HEK293 (cell line): Measurements from ENCODE around the gene PCDHB1.

Experiments
- HOXA7 ChIP-seq: sonication (generic); formaldehyde crosslinking; IDR thresholded peaks from 2 replicates; pipeline ENCODE4 v1.8.1; 2022; ENCODE audit warnings: missing genetic modification reagents, borderline replicate concordance
- TCF7L2 ChIP-seq: IDR thresholded peaks from 2 replicates; pipeline ENCODE4 v1.6.1; 2011; ENCODE audit warnings: low read depth, mild to moderate bottlenecking, inconsistent platforms, low read length, moderate library complexity, borderline replicate concordance
- WT1 ChIP-seq: fragments of 450-650 bp; formaldehyde crosslinking; IDR thresholded peaks from 2 replicates; pipeline ENCODE4 v1.5.1; 2016; ENCODE audit warnings: missing biosample characterization, missing genetic modification characterization
- ZBTB48 ChIP-seq: fragments of 450-650 bp; formaldehyde crosslinking; IDR thresholded peaks from 2 replicates; pipeline ENCODE4 v1.5.1; 2016; ENCODE audit warnings: missing biosample characterization, missing genetic modification characterization
- ZNF423 ChIP-seq: fragments of 450-650 bp; formaldehyde crosslinking; IDR thresholded peaks from 2 replicates; pipeline ENCODE4 v1.5.1; 2016; ENCODE audit warnings: missing biosample characterization, missing genetic modification characterization
- ZNF571 ChIP-seq: fragments of 450-650 bp; formaldehyde crosslinking; IDR thresholded peaks from 2 replicates; pipeline ENCODE4 v1.5.0; 2017; ENCODE audit warnings: missing biosample characterization, missing genetic modification characterization
- ZNF707 ChIP-seq: fragments of 450-650 bp; formaldehyde crosslinking; IDR thresholded peaks from 2 replicates; pipeline ENCODE4 v1.5.1; 2016; ENCODE audit warnings: missing biosample characterization, missing genetic modification characterization
- TF ChIP-seq, protein P1 (sequence below): fragments of 450-650 bp; formaldehyde crosslinking; IDR thresholded peaks from 2 replicates; pipeline ENCODE4 v1.5.1; 2016; ENCODE audit warnings: missing biosample characterization, missing genetic modification characterization
- TF ChIP-seq, protein P2 (sequence below): sonication (generic); formaldehyde crosslinking; IDR thresholded peaks from 2 replicates; pipeline ENCODE4 v1.8.1; 2022; ENCODE audit warnings: mild to moderate bottlenecking, moderate library complexity, missing genetic modification reagents
- TF ChIP-seq, protein P3 (sequence below): fragments of 450-650 bp; formaldehyde crosslinking; IDR thresholded peaks from 2 replicates; pipeline ENCODE4 v1.5.1; 2016; ENCODE audit warnings: missing biosample characterization, missing genetic modification characterization

GRCh38 chr5:141077826-141078225 lies 26.7 kb downstream of the PCDHB1 start:
- TF ChIP-seq HOXA7 (CRISPR knock-in tag), result no peak
- TF ChIP-seq, protein P1, sequence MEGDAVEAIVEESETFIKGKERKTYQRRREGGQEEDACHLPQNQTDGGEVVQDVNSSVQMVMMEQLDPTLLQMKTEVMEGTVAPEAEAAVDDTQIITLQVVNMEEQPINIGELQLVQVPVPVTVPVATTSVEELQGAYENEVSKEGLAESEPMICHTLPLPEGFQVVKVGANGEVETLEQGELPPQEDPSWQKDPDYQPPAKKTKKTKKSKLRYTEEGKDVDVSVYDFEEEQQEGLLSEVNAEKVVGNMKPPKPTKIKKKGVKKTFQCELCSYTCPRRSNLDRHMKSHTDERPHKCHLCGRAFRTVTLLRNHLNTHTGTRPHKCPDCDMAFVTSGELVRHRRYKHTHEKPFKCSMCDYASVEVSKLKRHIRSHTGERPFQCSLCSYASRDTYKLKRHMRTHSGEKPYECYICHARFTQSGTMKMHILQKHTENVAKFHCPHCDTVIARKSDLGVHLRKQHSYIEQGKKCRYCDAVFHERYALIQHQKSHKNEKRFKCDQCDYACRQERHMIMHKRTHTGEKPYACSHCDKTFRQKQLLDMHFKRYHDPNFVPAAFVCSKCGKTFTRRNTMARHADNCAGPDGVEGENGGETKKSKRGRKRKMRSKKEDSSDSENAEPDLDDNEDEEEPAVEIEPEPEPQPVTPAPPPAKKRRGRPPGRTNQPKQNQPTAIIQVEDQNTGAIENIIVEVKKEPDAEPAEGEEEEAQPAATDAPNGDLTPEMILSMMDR (tag by site-specific recombination), result no peak
- no peak for TF ChIP-seq WT1 (tag by site-specific recombination)
- no peak for TF ChIP-seq TCF7L2
- no peak for TF ChIP-seq ZNF571
- no peak for TF ChIP-seq ZNF707 (tag by site-specific recombination)
- no peak for TF ChIP-seq ZBTB48
- TF ChIP-seq, protein P2, sequence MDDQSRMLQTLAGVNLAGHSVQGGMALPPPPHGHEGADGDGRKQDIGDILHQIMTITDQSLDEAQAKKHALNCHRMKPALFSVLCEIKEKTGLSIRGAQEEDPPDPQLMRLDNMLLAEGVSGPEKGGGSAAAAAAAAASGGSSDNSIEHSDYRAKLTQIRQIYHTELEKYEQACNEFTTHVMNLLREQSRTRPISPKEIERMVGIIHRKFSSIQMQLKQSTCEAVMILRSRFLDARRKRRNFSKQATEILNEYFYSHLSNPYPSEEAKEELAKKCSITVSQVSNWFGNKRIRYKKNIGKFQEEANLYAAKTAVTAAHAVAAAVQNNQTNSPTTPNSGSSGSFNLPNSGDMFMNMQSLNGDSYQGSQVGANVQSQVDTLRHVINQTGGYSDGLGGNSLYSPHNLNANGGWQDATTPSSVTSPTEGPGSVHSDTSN (CRISPR knock-in tag), result no peak
- TF ChIP-seq, protein P3, sequence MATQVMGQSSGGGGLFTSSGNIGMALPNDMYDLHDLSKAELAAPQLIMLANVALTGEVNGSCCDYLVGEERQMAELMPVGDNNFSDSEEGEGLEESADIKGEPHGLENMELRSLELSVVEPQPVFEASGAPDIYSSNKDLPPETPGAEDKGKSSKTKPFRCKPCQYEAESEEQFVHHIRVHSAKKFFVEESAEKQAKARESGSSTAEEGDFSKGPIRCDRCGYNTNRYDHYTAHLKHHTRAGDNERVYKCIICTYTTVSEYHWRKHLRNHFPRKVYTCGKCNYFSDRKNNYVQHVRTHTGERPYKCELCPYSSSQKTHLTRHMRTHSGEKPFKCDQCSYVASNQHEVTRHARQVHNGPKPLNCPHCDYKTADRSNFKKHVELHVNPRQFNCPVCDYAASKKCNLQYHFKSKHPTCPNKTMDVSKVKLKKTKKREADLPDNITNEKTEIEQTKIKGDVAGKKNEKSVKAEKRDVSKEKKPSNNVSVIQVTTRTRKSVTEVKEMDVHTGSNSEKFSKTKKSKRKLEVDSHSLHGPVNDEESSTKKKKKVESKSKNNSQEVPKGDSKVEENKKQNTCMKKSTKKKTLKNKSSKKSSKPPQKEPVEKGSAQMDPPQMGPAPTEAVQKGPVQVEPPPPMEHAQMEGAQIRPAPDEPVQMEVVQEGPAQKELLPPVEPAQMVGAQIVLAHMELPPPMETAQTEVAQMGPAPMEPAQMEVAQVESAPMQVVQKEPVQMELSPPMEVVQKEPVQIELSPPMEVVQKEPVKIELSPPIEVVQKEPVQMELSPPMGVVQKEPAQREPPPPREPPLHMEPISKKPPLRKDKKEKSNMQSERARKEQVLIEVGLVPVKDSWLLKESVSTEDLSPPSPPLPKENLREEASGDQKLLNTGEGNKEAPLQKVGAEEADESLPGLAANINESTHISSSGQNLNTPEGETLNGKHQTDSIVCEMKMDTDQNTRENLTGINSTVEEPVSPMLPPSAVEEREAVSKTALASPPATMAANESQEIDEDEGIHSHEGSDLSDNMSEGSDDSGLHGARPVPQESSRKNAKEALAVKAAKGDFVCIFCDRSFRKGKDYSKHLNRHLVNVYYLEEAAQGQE, result no peak
- TF ChIP-seq ZNF423 (tag by site-specific recombination), result no peak
